ENCODE measurements around the gene PIK3C2A.

The PIK3C2A gene

DNA sequence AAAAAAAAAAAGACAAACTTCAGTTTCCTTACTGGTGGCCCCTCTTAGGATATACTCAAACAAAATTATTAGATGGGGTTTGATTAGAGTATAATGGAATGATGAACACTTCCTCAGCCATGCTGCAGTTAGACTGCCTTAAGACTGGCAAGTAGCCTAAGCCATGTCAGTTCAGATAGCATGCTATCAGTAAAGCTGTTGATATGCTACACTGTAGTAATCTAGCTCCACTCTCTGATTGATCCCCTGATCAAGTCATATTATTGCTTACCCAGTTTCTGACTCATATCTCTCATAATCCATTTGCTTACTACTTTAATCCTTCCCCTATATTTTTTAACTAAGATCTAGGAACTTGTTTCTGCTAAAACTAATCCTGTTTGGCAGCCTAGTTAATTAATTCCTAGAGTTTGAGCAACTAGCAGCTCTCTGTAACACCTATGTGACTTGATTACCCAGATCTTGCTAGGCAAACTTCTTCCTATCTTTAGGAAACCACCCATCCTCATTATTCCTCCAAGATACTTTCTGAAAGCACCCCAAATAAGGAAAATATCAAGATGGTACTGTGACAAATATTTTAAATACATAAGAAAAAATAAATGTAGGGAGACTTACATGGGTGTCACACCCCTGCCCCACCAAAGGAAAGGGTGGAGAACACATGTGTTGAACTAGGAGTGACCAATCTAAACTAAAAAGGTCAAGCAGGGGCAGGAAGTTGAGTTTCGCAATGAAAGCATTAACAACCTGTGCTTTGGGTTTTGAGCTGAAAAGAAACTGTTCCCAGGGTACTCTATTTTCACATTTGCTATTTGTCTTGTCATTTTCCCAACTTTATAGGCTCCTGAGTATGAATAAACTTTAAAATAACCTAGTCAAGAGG lies 43.2 kb downstream of the PIK3C2A start:
- Histone ChIP-seq H3K9ac (ENCODE audit: low read length) (no peak overlapping the region), H3K36me3 (ENCODE audit: low read length) (peaks cover 16% of the 10 kb centered on the region; the same call in 1 of the 2 replicates), H3K9me3 (ENCODE audit: insufficient read depth, low read length) (no peaks in the 10 kb centered on the region), H3K4me3 (ENCODE audit: insufficient read depth, low read length, poor library complexity, severe bottlenecking) (no peak overlapping the region), H3F3A (ENCODE audit: insufficient read depth) (peaks cover 11% of the 10 kb centered on the region; the same call in 1 of the 2 replicates), H4K20me1 (ENCODE audit: low read depth, low read length) (peaks cover 7% of the 10 kb centered on the region; the same call in 1 of the 2 replicates), H3K27me3 (ENCODE audit: low read length) (no peaks in the 10 kb centered on the region), H3K27ac (ENCODE audit: low read depth, low read length) (no peak overlapping the region), H3K9me2 (replicated peaks; ENCODE audit: insufficient read depth, low read length) (no peaks in the 10 kb centered on the region), H3K79me2 (ENCODE audit: insufficient read depth, low read length) (peaks cover 93% of the 10 kb centered on the region), H2AFZ (ENCODE audit: low read depth, low read length, severe bottlenecking) (no peak overlapping the region), H3K4me2 (ENCODE audit: low read depth, low read length, poor library complexity, severe bottlenecking) (no peak overlapping the region)
- TF ChIP-seq, protein P1, sequence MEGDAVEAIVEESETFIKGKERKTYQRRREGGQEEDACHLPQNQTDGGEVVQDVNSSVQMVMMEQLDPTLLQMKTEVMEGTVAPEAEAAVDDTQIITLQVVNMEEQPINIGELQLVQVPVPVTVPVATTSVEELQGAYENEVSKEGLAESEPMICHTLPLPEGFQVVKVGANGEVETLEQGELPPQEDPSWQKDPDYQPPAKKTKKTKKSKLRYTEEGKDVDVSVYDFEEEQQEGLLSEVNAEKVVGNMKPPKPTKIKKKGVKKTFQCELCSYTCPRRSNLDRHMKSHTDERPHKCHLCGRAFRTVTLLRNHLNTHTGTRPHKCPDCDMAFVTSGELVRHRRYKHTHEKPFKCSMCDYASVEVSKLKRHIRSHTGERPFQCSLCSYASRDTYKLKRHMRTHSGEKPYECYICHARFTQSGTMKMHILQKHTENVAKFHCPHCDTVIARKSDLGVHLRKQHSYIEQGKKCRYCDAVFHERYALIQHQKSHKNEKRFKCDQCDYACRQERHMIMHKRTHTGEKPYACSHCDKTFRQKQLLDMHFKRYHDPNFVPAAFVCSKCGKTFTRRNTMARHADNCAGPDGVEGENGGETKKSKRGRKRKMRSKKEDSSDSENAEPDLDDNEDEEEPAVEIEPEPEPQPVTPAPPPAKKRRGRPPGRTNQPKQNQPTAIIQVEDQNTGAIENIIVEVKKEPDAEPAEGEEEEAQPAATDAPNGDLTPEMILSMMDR (IDR thresholded peaks at IDR 0.05; ENCODE audit: insufficient read depth, low read length, poor library complexity, severe bottlenecking) = no peak
- no peak for TF ChIP-seq EZH2phosphoT487 (conservative IDR thresholded peaks at IDR 0.05; ENCODE audit: low read length)

DNA sequence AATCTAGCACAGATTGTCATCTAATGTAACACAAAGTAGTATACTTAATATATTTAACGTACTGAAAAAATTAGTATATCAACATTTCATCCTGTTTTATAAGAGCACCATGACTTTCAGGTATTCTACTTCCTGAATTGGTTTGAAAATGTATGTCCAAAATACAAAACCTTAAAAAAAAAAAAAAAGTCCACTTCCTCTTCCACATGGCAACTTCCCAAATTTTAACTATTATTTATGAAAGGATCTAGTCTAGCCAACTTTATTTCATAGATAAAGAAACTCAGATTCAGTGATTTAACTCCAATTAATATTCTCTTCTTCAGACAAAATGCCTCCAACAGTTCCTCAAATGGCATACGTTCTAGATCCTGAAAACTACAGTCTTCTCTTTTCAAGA lies 44.0 kb downstream of the PIK3C2A start:
- H3K4me2 ChIP-seq (ENCODE audit: low read depth, low read length, poor library complexity, severe bottlenecking) = no peak overlapping the region
- no peaks in the 10 kb centered on the region for H3K9me3 ChIP-seq (ENCODE audit: insufficient read depth, low read length)
- no peak overlapping the region for H2AFZ ChIP-seq (ENCODE audit: low read depth, low read length, severe bottlenecking)
- peaks cover 93% of the 10 kb centered on the region for H3K79me2 ChIP-seq (ENCODE audit: insufficient read depth, low read length)
- no peaks in the 10 kb centered on the region for H3K9me2 ChIP-seq (replicated peaks; ENCODE audit: insufficient read depth, low read length)
- H4K20me1 ChIP-seq (ENCODE audit: low read depth, low read length) = peaks cover 7% of the 10 kb centered on the region; the same call in 1 of the 2 replicates
- no peak overlapping the region for H3K4me3 ChIP-seq (ENCODE audit: insufficient read depth, low read length, poor library complexity, severe bottlenecking)
- H3F3A ChIP-seq (ENCODE audit: insufficient read depth) = peaks cover 11% of the 10 kb centered on the region; the same call in 1 of the 2 replicates
- H3K27me3 ChIP-seq (ENCODE audit: low read length) = no peaks in the 10 kb centered on the region
- no peak for TF ChIP-seq EZH2phosphoT487 (conservative IDR thresholded peaks at IDR 0.05; ENCODE audit: low read length)
- TF ChIP-seq, protein P1 (IDR thresholded peaks at IDR 0.05; ENCODE audit: insufficient read depth, low read length, poor library complexity, severe bottlenecking) = no peak
- no peak overlapping the region for H3K27ac ChIP-seq (ENCODE audit: low read depth, low read length)
- H3K36me3 ChIP-seq (ENCODE audit: low read length) = peaks cover 8% of the 10 kb centered on the region; the same call in 1 of the 2 replicates
- H3K9ac ChIP-seq (ENCODE audit: low read length) = no peak overlapping the region

DNA sequence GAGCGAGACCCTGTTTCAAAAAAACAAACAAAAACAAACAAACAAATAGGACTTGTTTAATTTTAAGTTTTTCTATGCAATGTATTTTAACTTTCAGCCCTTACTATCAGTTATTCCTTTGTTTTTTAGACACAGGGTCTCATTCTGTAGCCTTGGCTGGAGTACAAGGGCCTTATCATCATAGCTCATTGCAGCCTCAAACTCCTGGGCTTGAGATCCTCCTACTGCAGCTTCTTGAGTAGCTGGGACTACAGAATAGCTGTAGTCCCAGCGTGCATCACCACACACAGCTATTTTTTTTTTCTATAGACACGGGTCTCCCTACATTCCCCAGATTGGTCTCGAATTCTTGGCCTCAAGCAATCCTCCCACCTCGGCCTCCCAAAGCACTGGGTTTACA lies 44.5 kb downstream of the PIK3C2A start:
- no peak overlapping the region for H3K4me2 ChIP-seq (ENCODE audit: low read depth, low read length, poor library complexity, severe bottlenecking)
- no peak overlapping the region for H3K4me3 ChIP-seq (ENCODE audit: insufficient read depth, low read length, poor library complexity, severe bottlenecking)
- H3K36me3 ChIP-seq (ENCODE audit: low read length) = peaks cover 8% of the 10 kb centered on the region; the same call in 1 of the 2 replicates
- H3K27me3 ChIP-seq (ENCODE audit: low read length) = no peaks in the 10 kb centered on the region
- no peak overlapping the region for H3K9ac ChIP-seq (ENCODE audit: low read length)
- no peak overlapping the region for H2AFZ ChIP-seq (ENCODE audit: low read depth, low read length, severe bottlenecking)
- TF ChIP-seq, protein P1 (IDR thresholded peaks at IDR 0.05; ENCODE audit: insufficient read depth, low read length, poor library complexity, severe bottlenecking) = no peak
- no peak for TF ChIP-seq EZH2phosphoT487 (conservative IDR thresholded peaks at IDR 0.05; ENCODE audit: low read length)
- H3K79me2 ChIP-seq (ENCODE audit: insufficient read depth, low read length) = peaks cover 98% of the 10 kb centered on the region
- no peaks in the 10 kb centered on the region for H3K9me3 ChIP-seq (ENCODE audit: insufficient read depth, low read length)
- H3K27ac ChIP-seq (ENCODE audit: low read depth, low read length) = no peak overlapping the region
- no peaks in the 10 kb centered on the region for H3K9me2 ChIP-seq (replicated peaks; ENCODE audit: insufficient read depth, low read length)
- H3F3A ChIP-seq (ENCODE audit: insufficient read depth) = peaks cover 11% of the 10 kb centered on the region; the same call in 1 of the 2 replicates
- H4K20me1 ChIP-seq (ENCODE audit: low read depth, low read length) = peaks cover 7% of the 10 kb centered on the region; the same call in 1 of the 2 replicates
